Measurements from ENCODE around the gene PNPLA7.

The PNPLA7 gene

DNA sequence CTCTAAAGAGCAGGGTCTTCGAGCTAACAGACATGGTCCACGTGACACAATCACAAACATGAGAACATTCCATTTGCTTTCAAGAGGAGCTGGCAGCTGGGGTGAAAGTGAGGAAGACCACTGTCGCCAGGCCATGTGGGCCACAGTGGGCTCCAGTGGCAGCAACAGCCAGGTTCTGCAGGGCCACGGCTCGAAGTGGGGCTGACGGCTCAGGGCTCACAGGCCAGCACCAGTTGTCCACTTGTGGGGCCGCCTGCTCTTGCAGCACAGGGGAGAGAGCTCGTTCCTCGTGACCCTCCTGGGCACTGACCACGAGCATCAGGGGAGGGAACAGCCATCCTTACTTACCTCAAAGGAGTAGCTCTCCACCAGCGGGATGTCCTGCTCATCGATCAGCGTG, 38.1 kb upstream of the PNPLA7 start:
- H2AFZ ChIP-seq, result no peak overlapping the region
- H3K4me2 ChIP-seq (ENCODE audit: low read length), result no peak overlapping the region
- peaks cover 4% of the 10 kb centered on the region for H3K4me1 ChIP-seq
- H3K27me3 ChIP-seq (ENCODE audit: control insufficient read depth, insufficient read depth, low read length), result no peaks in the 10 kb centered on the region
- no peak for TF ChIP-seq CTCF (IDR thresholded peaks at IDR 0.05)
- no peak overlapping the region for H3K9ac ChIP-seq
- H3K27ac ChIP-seq, result no peak overlapping the region
- no peaks in the 10 kb centered on the region for H3K79me2 ChIP-seq
- H3K4me3 ChIP-seq (ENCODE audit: low read depth, low read length), result no peak overlapping the region
- H3K9me3 ChIP-seq (ENCODE audit: control insufficient read depth, low read length), result no peaks in the 10 kb centered on the region
- no peaks in the 10 kb centered on the region for H3K36me3 ChIP-seq (ENCODE audit: control insufficient read depth, insufficient read depth, low read length)

DNA sequence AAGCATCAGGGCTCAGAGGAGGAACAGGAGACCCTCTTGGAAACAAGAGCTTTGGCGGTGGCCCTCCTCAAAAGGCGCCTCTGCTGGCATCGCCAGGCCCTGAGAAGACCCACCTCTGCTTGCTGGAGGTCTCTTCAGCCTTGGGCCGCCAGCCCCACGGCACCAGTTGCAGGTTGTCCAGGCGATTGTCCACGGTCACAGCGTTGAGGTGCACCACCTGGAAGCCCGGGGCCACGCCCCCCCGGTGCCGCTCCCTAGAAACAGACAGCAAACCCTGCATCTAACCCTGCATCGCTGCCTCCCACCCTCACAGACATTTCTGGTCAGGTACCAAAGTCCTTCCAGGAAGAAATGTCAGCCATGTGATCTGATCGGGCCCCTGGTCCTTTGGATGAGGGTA, 36.7 kb upstream of the PNPLA7 start:
- TF ChIP-seq CTCF (IDR thresholded peaks at IDR 0.05), result no peak
- Histone ChIP-seq H3K36me3 (ENCODE audit: control insufficient read depth, insufficient read depth, low read length) (no peaks in the 10 kb centered on the region), H3K9me3 (ENCODE audit: control insufficient read depth, low read length) (no peaks in the 10 kb centered on the region), H2AFZ (no peak overlapping the region), H3K27ac (no peak overlapping the region), H3K4me1 (peaks cover 4% of the 10 kb centered on the region), H3K79me2 (no peaks in the 10 kb centered on the region), H3K4me3 (ENCODE audit: low read depth, low read length) (no peak overlapping the region), H3K4me2 (ENCODE audit: low read length) (no peak overlapping the region), H3K9ac (no peak overlapping the region), H3K27me3 (ENCODE audit: control insufficient read depth, insufficient read depth, low read length) (no peaks in the 10 kb centered on the region)

DNA sequence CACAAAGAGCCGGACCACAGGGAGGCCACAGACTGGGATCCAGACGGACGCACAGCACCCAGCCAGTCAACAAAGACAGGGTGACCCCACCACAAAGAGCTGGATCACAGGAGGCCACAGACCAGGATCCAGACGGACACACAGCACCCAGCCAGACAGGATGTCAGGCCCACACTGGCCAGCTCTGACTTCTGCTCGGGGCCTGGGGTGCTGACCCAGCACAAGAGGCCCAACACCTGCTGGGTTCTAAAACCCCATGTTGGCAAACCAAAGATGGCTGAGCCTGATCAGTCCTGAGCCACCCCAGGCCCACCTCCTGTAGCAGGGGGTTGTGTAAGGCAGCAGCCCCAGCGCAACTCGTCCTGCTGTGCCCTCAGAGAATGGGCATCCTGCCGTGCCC, 33.8 kb upstream of the PNPLA7 start:
- Histone ChIP-seq H3K9me3 (ENCODE audit: control insufficient read depth, low read length) (no peaks in the 10 kb centered on the region), H3K27me3 (ENCODE audit: control insufficient read depth, insufficient read depth, low read length) (no peaks in the 10 kb centered on the region), H3K9ac (no peak overlapping the region), H3K4me1 (peaks cover under 1% of the 10 kb centered on the region), H3K27ac (no peak overlapping the region), H3K4me2 (ENCODE audit: low read length) (no peak overlapping the region), H2AFZ (no peak overlapping the region), H3K36me3 (ENCODE audit: control insufficient read depth, insufficient read depth, low read length) (no peaks in the 10 kb centered on the region), H3K4me3 (ENCODE audit: low read depth, low read length) (no peak overlapping the region), H3K79me2 (no peaks in the 10 kb centered on the region)
- no peak for TF ChIP-seq CTCF (IDR thresholded peaks at IDR 0.05)

- Histone ChIP-seq H3K4me2 (ENCODE audit: low read length) (no peak overlapping the region), H3K79me2 (no peaks in the 10 kb centered on the region), H3K36me3 (ENCODE audit: control insufficient read depth, insufficient read depth, low read length) (no peaks in the 10 kb centered on the region), H3K4me1 (no peaks in the 10 kb centered on the region), H2AFZ (no peak overlapping the region), H3K9me3 (ENCODE audit: control insufficient read depth, low read length) (no peaks in the 10 kb centered on the region), H3K9ac (no peak overlapping the region), H3K27me3 (ENCODE audit: control insufficient read depth, insufficient read depth, low read length) (no peaks in the 10 kb centered on the region), H3K27ac (no peak overlapping the region), H3K4me3 (ENCODE audit: low read depth, low read length) (no peak overlapping the region)
- no peak for TF ChIP-seq CTCF (IDR thresholded peaks at IDR 0.05)
Observed at GRCh38 chr9:137583347-137583746, 33.1 kb upstream of the PNPLA7 start.

- H3K36me3 ChIP-seq (ENCODE audit: control insufficient read depth, insufficient read depth, low read length), result no peaks in the 10 kb centered on the region
- no peaks in the 10 kb centered on the region for H3K27me3 ChIP-seq (ENCODE audit: control insufficient read depth, insufficient read depth, low read length)
- H3K4me1 ChIP-seq, result no peaks in the 10 kb centered on the region
- H3K9ac ChIP-seq, result no peak overlapping the region
- H2AFZ ChIP-seq, result no peak overlapping the region
- no peak overlapping the region for H3K4me3 ChIP-seq (ENCODE audit: low read depth, low read length)
- H3K4me2 ChIP-seq (ENCODE audit: low read length), result no peak overlapping the region
- no peak overlapping the region for H3K27ac ChIP-seq
- peaks cover 5% of the 10 kb centered on the region for H3K79me2 ChIP-seq
- TF ChIP-seq CTCF (IDR thresholded peaks at IDR 0.05), result no peak
- H3K9me3 ChIP-seq (ENCODE audit: control insufficient read depth, low read length), result no peaks in the 10 kb centered on the region
Observed at GRCh38 chr9:137582286-137582860, 32.2 kb upstream of the PNPLA7 start.

Data from parathyroid adenoma (tissue), 2 donors.